Measurements from ENCODE around the gene ALDH1A1.

Gene ALDH1A1

GRCh38 chr9:72997387-72997995 lies 44.6 kb upstream of the ALDH1A1 start:
- Histone ChIP-seq H3K9me3 (replicated peaks; ENCODE audit: insufficient read depth, low read length) (no peaks in the 10 kb centered on the region), H3K9ac (ENCODE audit: low read length) (no peak overlapping the region), H3K4me2 (ENCODE audit: low read depth, low read length) (no peak overlapping the region), H3K4me1 (ENCODE audit: low read length) (no peaks in the 10 kb centered on the region), H2AFZ (ENCODE audit: low read length) (no peak overlapping the region), H3K79me2 (ENCODE audit: low read length) (no peaks in the 10 kb centered on the region), H4K20me1 (ENCODE audit: insufficient read depth, low read length) (no peaks in the 10 kb centered on the region), H3K27me3 (replicated peaks; ENCODE audit: insufficient read depth, low read length) (no peaks in the 10 kb centered on the region), H3K9me2 (replicated peaks; ENCODE audit: insufficient read depth, low read length) (no peaks in the 10 kb centered on the region), H3K27ac (ENCODE audit: low read length) (no peak overlapping the region), H3F3A (ENCODE audit: insufficient read depth, low read length) (no peaks in the 10 kb centered on the region), H3K4me3 (ENCODE audit: low read length) (no peak overlapping the region), H3K36me3 (replicated peaks; ENCODE audit: insufficient read depth, low read length) (no peaks in the 10 kb centered on the region)
- TF ChIP-seq EZH2 (optimal IDR thresholded peaks at IDR 0.05; ENCODE audit: low read depth, low read length) (no peak), EZH2phosphoT487 (IDR thresholded peaks at IDR 0.05; ENCODE audit: low read length) (no peak), CTCF (IDR thresholded peaks at IDR 0.05; ENCODE audit: low read length) (no peak)
- no peak for DNase-seq

GRCh38 chr9:72996684-72997314 lies 43.9 kb upstream of the ALDH1A1 start:
- DNase-seq, result no peak
- H3K9me3 ChIP-seq (replicated peaks; ENCODE audit: insufficient read depth, low read length), result no peaks in the 10 kb centered on the region
- H2AFZ ChIP-seq (ENCODE audit: low read length), result no peak overlapping the region
- no peaks in the 10 kb centered on the region for H3K36me3 ChIP-seq (replicated peaks; ENCODE audit: insufficient read depth, low read length)
- H3K9me2 ChIP-seq (replicated peaks; ENCODE audit: insufficient read depth, low read length), result no peaks in the 10 kb centered on the region
- H3K27ac ChIP-seq (ENCODE audit: low read length), result no peak overlapping the region
- no peak for TF ChIP-seq CTCF (IDR thresholded peaks at IDR 0.05; ENCODE audit: low read length)
- no peak for TF ChIP-seq EZH2phosphoT487 (IDR thresholded peaks at IDR 0.05; ENCODE audit: low read length)
- no peak for TF ChIP-seq EZH2 (optimal IDR thresholded peaks at IDR 0.05; ENCODE audit: low read depth, low read length)
- no peak overlapping the region for H3K9ac ChIP-seq (ENCODE audit: low read length)
- H3K4me3 ChIP-seq (ENCODE audit: low read length), result no peak overlapping the region
- H3K27me3 ChIP-seq (replicated peaks; ENCODE audit: insufficient read depth, low read length), result no peaks in the 10 kb centered on the region
- no peaks in the 10 kb centered on the region for H3K4me1 ChIP-seq (ENCODE audit: low read length)
- no peak overlapping the region for H3K4me2 ChIP-seq (ENCODE audit: low read depth, low read length)
- H3K79me2 ChIP-seq (ENCODE audit: low read length), result no peaks in the 10 kb centered on the region
- no peaks in the 10 kb centered on the region for H4K20me1 ChIP-seq (ENCODE audit: insufficient read depth, low read length)
- H3F3A ChIP-seq (ENCODE audit: insufficient read depth, low read length), result no peaks in the 10 kb centered on the region

GRCh38 chr9:72996114-72996513 lies 43.3 kb upstream of the ALDH1A1 start:
- DNase-seq, result no peak
- no peak overlapping the region for H3K4me2 ChIP-seq (ENCODE audit: low read depth, low read length)
- no peaks in the 10 kb centered on the region for H3K36me3 ChIP-seq (replicated peaks; ENCODE audit: insufficient read depth, low read length)
- H3F3A ChIP-seq (ENCODE audit: insufficient read depth, low read length), result no peaks in the 10 kb centered on the region
- no peak overlapping the region for H3K9ac ChIP-seq (ENCODE audit: low read length)
- H3K9me3 ChIP-seq (replicated peaks; ENCODE audit: insufficient read depth, low read length), result no peaks in the 10 kb centered on the region
- H3K9me2 ChIP-seq (replicated peaks; ENCODE audit: insufficient read depth, low read length), result no peaks in the 10 kb centered on the region
- TF ChIP-seq CTCF (IDR thresholded peaks at IDR 0.05; ENCODE audit: low read length), result no peak
- no peak for TF ChIP-seq EZH2phosphoT487 (IDR thresholded peaks at IDR 0.05; ENCODE audit: low read length)
- TF ChIP-seq EZH2 (optimal IDR thresholded peaks at IDR 0.05; ENCODE audit: low read depth, low read length), result no peak
- no peak overlapping the region for H2AFZ ChIP-seq (ENCODE audit: low read length)
- no peaks in the 10 kb centered on the region for H3K79me2 ChIP-seq (ENCODE audit: low read length)
- no peaks in the 10 kb centered on the region for H3K27me3 ChIP-seq (replicated peaks; ENCODE audit: insufficient read depth, low read length)
- no peaks in the 10 kb centered on the region for H3K4me1 ChIP-seq (ENCODE audit: low read length)
- no peak overlapping the region for H3K4me3 ChIP-seq (ENCODE audit: low read length)
- H4K20me1 ChIP-seq (ENCODE audit: insufficient read depth, low read length), result no peaks in the 10 kb centered on the region
- H3K27ac ChIP-seq (ENCODE audit: low read length), result no peak overlapping the region
